GM12872 (cell line): ENCODE data around the gene CEP131.

Source experiments
- CTCF ChIP-seq: IDR thresholded peaks from 3 replicates; pipeline ENCODE4 v1.5.1; 2011; ENCODE audit warnings: low read depth, mild to moderate bottlenecking, low read length, moderate library complexity; ENCODE audit not compliant: insufficient read depth

The CEP131 gene

GRCh38 chr17:81192386-81193050 lies 30.2 kb downstream of the CEP131 start:
- no peak for TF ChIP-seq CTCF

DNA sequence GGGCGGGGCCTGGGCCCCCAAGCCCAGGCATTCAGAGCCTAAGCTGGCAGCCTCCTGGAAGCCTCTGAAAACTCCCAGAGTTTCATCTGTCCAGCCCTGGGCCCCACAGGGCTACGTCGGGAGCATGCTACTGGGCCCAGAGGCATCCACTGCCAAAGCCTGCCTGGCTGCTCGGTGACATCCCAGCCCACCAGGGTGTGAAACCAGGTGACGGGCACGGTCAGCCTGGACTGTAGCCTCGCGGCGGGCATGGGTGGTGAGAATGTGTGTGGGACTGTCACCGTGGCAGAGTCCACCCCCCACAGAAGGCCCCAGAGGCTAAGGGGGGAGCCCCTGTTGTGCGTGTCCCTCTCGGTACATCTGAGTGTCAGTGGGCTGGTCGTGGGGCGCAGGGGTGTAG lies 31.1 kb downstream of the CEP131 start:
- no peak for TF ChIP-seq CTCF

DNA sequence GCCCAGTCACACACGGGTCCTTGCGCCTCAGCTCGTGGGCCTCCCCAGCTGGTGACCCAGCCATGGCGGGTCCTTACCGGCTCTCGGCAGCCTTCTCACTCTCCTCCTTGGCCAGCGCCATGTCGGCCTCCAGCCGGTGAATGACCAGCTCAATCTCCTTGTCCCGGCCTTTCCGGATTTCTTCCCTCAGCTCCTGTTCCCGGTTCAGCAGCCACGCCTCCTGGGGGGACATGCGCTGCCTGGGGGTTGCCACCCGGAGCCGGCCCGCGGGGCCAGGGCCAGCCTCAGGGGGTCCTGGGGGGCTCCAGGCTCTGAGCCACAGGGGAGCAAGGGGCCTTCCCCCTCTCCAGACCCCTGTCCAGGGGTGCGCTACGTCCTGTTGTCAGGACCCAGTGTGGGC lies 31.6 kb downstream of the CEP131 start:
- no peak for TF ChIP-seq CTCF

DNA sequence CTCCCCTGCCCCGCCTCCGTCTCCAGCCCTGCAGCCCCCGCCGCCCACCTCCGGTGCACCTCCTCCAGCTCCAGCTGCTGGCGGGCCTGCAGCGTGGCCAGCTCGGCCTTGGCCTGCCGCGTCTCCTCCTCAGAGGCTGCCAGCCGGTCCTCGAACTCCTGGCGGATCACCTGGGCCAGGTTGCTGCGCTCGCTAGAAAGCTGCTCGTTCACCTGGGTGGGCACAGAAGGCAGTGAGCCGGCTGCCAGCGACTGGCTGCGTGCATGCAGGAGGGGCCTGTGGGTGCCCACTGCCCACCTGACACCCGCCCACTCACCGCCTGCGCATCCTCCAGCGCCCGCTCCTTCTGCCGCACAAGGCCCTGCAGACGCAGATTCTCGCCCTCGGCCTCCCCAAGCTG lies 32.2 kb downstream of the CEP131 start:
- TF ChIP-seq CTCF: no peak

- no peak for TF ChIP-seq CTCF
These were observed 32.9 kb downstream of the CEP131 start for GRCh38 chr17:81189670-81190530.

DNA sequence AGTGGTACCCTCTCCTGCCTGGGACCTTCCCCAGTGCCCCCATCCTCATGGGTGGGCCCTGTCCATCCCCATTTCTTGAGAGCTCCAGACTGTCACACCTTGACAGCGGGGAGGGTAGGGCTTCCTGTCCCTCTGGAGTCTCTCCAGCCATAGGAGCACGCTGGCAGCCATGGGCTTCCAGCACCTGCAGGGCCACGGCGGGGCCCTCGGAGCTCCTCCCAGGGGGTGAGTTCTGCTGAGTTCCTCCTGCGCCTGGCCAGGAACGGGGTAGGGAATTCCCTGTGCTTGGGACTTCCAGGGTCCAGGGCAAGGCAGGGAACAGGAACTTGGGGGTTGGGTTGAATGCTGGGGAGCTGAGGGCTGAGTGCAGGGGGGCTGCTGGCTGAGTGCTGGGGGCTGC lies 33.7 kb downstream of the CEP131 start:
- TF ChIP-seq CTCF: no peak

DNA sequence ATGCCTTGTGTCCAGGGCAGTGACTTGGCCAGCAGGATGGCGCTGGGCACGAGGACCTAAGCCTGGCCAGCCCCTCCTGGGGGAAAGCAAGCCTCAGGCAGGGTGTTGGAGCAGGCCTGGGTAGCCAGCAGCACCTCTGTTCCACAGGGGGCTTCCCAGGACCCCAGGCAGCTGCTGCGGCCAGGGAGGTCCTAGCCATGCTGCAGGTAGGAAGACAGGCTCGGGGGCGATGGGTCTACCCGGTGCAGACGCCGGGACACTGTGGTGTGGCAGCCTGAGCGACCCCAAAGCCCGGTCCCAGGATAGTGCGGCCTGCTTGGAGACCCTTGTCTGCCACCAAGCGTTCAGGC lies 34.3 kb downstream of the CEP131 start:
- no peak for TF ChIP-seq CTCF
